HCT116 (cell line): ENCODE results near the gene MAGEE1. TPM values are rescaled to one million over a fixed set of nuclear protein-coding genes. Genes with fewer than 3 reads are reported as not detected.

Experiments
- ATAC-seq: fragments of 200-7000 bp; cut with Tn5 transposase; 2 replicates; pipeline ENCODE4 v1.9.1; 2020; ENCODE audit warnings: mild to moderate bottlenecking, moderate library complexity
- BruUV-seq: library from RNA; stranded (reverse); fragments of 400-500 nt; replicated peaks from 2 replicates; lab custom pipeline; 2021; lab: Mats Ljungman, UMichigan
- CTCF ChIA-PET: fragments of 300-600 bp; sonication (Branson Sonifier 250); formaldehyde crosslinking; loops from one replicate; lab custom pipeline; 2021; ENCODE audit warnings: antibody characterized with exemption; lab: Charles Lee
- POLR2A ChIA-PET: fragments of 300-600, 350-600 bp; sonication (Branson Sonifier 250); formaldehyde crosslinking; loops from one replicate; lab custom pipeline; 2021; ENCODE audit warnings: antibody characterized with exemption; lab: Charles Lee
- RAD21 ChIA-PET, 2 experiments: fragments of 300-600 bp; sonication (Branson Sonifier 250); formaldehyde crosslinking; loops; one replicate each; lab custom pipeline; 2023; ENCODE audit warnings: low total read pairs in 2 of 2; ENCODE audit not compliant: uncharacterized antibody in 2 of 2, unreplicated experiment in 2 of 2, low non-redundant PET in 1 of 2; lab: Charles Lee
- DNase-seq: peaks from one replicate; pipeline ENCODE4 v3.0.0-alpha.2; 2010; ENCODE audit warnings: low read depth, low spot score
- H2AFZ ChIP-seq: fragments of 200-600 bp; shearing (Covaris generic), sonication (generic); 2 replicates; pipeline ENCODE4 v1.6.1; 2017; ENCODE audit warnings: low read depth, mixed run types, mixed read lengths, antibody characterized with exemption, low read length; ENCODE audit not compliant: poor library complexity, severe bottlenecking
- H3K27ac ChIP-seq: 2 replicates; pipeline ENCODE4 v1.5.1; 2012; ENCODE audit warnings: low read depth, low read length
- H3K27me3 ChIP-seq: fragments of 200-600 bp; sonication (generic); 2 replicates; pipeline ENCODE4 v1.6.1; 2016; ENCODE audit warnings: mixed run types, low read length, mixed read lengths; ENCODE audit not compliant: insufficient read depth
- H3K36me3 ChIP-seq, 2 experiments: fragments of 200-500 bp in 1 of 2; fragments of 200-600 bp in 1 of 2; sonication (Bioruptor generic) in 1 of 2; sonication (generic) in 1 of 2; 2 replicates each; pipeline versions ENCODE4 v1.5.1 to v1.6.1; 2014 to 2016; ENCODE audit warnings: low read length in 2 of 2, inconsistent platforms in 1 of 2, mixed read lengths in 1 of 2, mixed run types in 1 of 2; ENCODE audit not compliant: insufficient read depth in 2 of 2, control insufficient read depth in 1 of 2
- H3K4me1 ChIP-seq, 2 experiments: fragments of 200-600 bp in 1 of 2; sonication (generic) in 1 of 2; 2 replicates each; pipeline versions ENCODE4 v1.5.1 to v1.6.1; 2012 to 2017; ENCODE audit warnings: low read length in 2 of 2, inconsistent platforms in 1 of 2, mild to moderate bottlenecking in 1 of 2, mixed read lengths in 1 of 2, mixed run types in 1 of 2, moderate library complexity in 1 of 2; ENCODE audit not compliant: insufficient read depth in 2 of 2, control insufficient read depth in 1 of 2
- H3K4me2 ChIP-seq: fragments of 200-600 bp; sonication (generic); 2 replicates; pipeline ENCODE4 v1.6.1; 2017; ENCODE audit warnings: mixed run types, low read length, mixed read lengths
- H3K4me3 ChIP-seq, 2 experiments: fragments of 200-600 bp in 1 of 2; sonication (generic) in 1 of 2; replicated peaks in 1 of 2; 2 replicates each; pipeline ENCODE4 v1.5.1; 2011 to 2016; ENCODE audit warnings: low read length in 2 of 2, control low read depth in 1 of 2, low read depth in 1 of 2, mild to moderate bottlenecking in 1 of 2, mixed read lengths in 1 of 2, mixed run types in 1 of 2
- H3K79me2 ChIP-seq: fragments of 200-600 bp; sonication (generic); 2 replicates; pipeline ENCODE4 v1.6.1; 2017; ENCODE audit warnings: mild to moderate bottlenecking, mixed run types, low read length, moderate library complexity, mixed read lengths; ENCODE audit not compliant: insufficient read depth
- H3K9ac ChIP-seq: fragments of 200-600 bp; sonication (generic); 2 replicates; pipeline ENCODE4 v1.6.1; 2016; ENCODE audit warnings: low read length, mixed read lengths
- H3K9me2 ChIP-seq: fragments of 200-600 bp; sonication (generic), shearing (Covaris generic); 2 replicates; pipeline ENCODE4 v1.6.1; 2017; ENCODE audit warnings: mixed run types, mild to moderate bottlenecking, moderate library complexity; ENCODE audit not compliant: insufficient read depth
- H3K9me3 ChIP-seq, 2 experiments: fragments of 200-500 bp in 1 of 2; fragments of 200-600 bp in 1 of 2; sonication (Bioruptor generic) in 1 of 2; sonication (generic) in 1 of 2; 2 replicates each; pipeline ENCODE4 v1.6.1; 2014 to 2017; ENCODE audit warnings: low read length in 2 of 2, mixed read lengths in 2 of 2, inconsistent platforms in 1 of 2, low read depth in 1 of 2, mild to moderate bottlenecking in 1 of 2, mixed run types in 1 of 2, moderate library complexity in 1 of 2; ENCODE audit not compliant: control insufficient read depth in 1 of 2, insufficient read depth in 1 of 2
- H4K20me1 ChIP-seq: fragments of 200-600 bp; sonication (generic), shearing (Covaris generic); 2 replicates; pipeline ENCODE4 v1.6.1; 2017; ENCODE audit warnings: mixed run types, mild to moderate bottlenecking, moderate library complexity; ENCODE audit not compliant: insufficient read depth
- ATF3 ChIP-seq: IDR thresholded peaks from 2 replicates; pipeline ENCODE4 v1.6.1; 2012
- CBX3 ChIP-seq: IDR thresholded peaks from 2 replicates; pipeline ENCODE4 v1.6.1; 2012; ENCODE audit warnings: low read depth
- CEBPB ChIP-seq: IDR thresholded peaks from 2 replicates; pipeline ENCODE4 v1.6.1; 2012; ENCODE audit warnings: low read depth
- EGR1 ChIP-seq: IDR thresholded peaks from 2 replicates; pipeline ENCODE4 v1.6.1; 2012; ENCODE audit warnings: low read depth
- ELF1 ChIP-seq: IDR thresholded peaks from 2 replicates; pipeline ENCODE4 v1.6.1; 2012; ENCODE audit warnings: low read depth, borderline replicate concordance
- EZH2 ChIP-seq: fragments of 200-600 bp; sonication (generic); IDR thresholded peaks from 2 replicates; pipeline ENCODE4 v1.6.1; 2017; ENCODE audit warnings: antibody characterized with exemption, mixed run types
- EZH2phosphoT487 ChIP-seq: fragments of 200-600 bp; IDR thresholded peaks from 2 replicates; pipeline ENCODE4 v1.6.1; 2018; ENCODE audit warnings: antibody characterized with exemption, borderline replicate concordance
- POLR2A ChIP-seq: IDR thresholded peaks from 2 replicates; pipeline ENCODE4 v1.7.0; 2011; ENCODE audit warnings: borderline replicate concordance; ENCODE audit not compliant: insufficient read depth, insufficient read length; ENCODE audit errors: extremely low read depth
- SIN3A ChIP-seq: IDR thresholded peaks from 2 replicates; pipeline ENCODE4 v1.6.1; 2012; ENCODE audit warnings: low read depth
- SP1 ChIP-seq: IDR thresholded peaks from 2 replicates; pipeline ENCODE4 v1.6.1; 2012; ENCODE audit warnings: low read depth
- SRF ChIP-seq: IDR thresholded peaks from 2 replicates; pipeline ENCODE4 v1.6.1; 2012; ENCODE audit warnings: low read depth
- TCF7L2 ChIP-seq: IDR thresholded peaks from 2 replicates; pipeline ENCODE4 v1.7.0; 2011; ENCODE audit warnings: borderline replicate concordance, inconsistent platforms; ENCODE audit not compliant: insufficient read depth, insufficient read length; ENCODE audit errors: extremely low read depth
- YY1 ChIP-seq: IDR thresholded peaks from 2 replicates; pipeline ENCODE4 v1.6.1; 2011; ENCODE audit warnings: low read length, low read depth, moderate library complexity, mild to moderate bottlenecking; ENCODE audit not compliant: insufficient replicate concordance; ENCODE audit errors: extremely low read depth
- ZFX ChIP-seq: fragments of 450-650 bp; IDR thresholded peaks from 2 replicates; pipeline ENCODE4 v1.6.1; 2017
- ZNF274 ChIP-seq: fragments of 200-500 bp; sonication (Bioruptor generic); IDR thresholded peaks from 2 replicates; pipeline ENCODE4 v1.6.1; 2014; ENCODE audit warnings: mild to moderate bottlenecking, low read depth, low read length, inconsistent platforms
- intact Hi-C: fragments of 100-400 bp; cut with micrococcal nuclease; formaldehyde crosslinking; loops from 2 replicates; pipeline ENCODE4 v1.10.0; 2022
- total RNA-seq: library from RNA; stranded (reverse); gene quantifications from one replicate; pipeline ENCODE4 v1.2.1, GENCODE V29; 2021; ENCODE audit not compliant: unreplicated experiment

MAGEE1 gene
- total RNA-seq, 1 experiment from 2014 or later = 2.2 TPM

- BruUV-seq = no TSS peak
- H4K20me1 ChIP-seq = no peaks in the 10 kb centered on the region
- no peak overlapping the region for H3K9ac ChIP-seq
- no peak for ATAC-seq
- no peak for TF ChIP-seq SP1
- TF ChIP-seq EGR1 = no peak
- no peak for TF ChIP-seq CEBPB
- no peak for TF ChIP-seq ZFX
- no peak for TF ChIP-seq POLR2A
- TF ChIP-seq SRF = no peak
- TF ChIP-seq CBX3 = no peak
- no peak for TF ChIP-seq YY1
- TF ChIP-seq TCF7L2 = no peak
- TF ChIP-seq ELF1 = no peak
- TF ChIP-seq ATF3 = no peak
- TF ChIP-seq EZH2phosphoT487 = no peak
- no peak for TF ChIP-seq ZNF274
- no peak for TF ChIP-seq SIN3A
- no peak for TF ChIP-seq EZH2
- no peaks in the 10 kb centered on the region for H3K4me1 ChIP-seq
- POLR2A ChIA-PET = no interaction called here
- H3K27ac ChIP-seq = no peak overlapping the region
- RAD21 ChIA-PET = interaction anchor here in 1 of 2 experiments (0.5 to 1.1 kb wide), 2 partner anchors 175 to 1286 kb away, joined by 3 to 6 read pairs; no protein-coding TSS in a partner anchor
- no peaks in the 10 kb centered on the region for H3K9me2 ChIP-seq
- DNase-seq = no peak
- H2AFZ ChIP-seq = no peak overlapping the region
- H3K4me3 ChIP-seq = no peak overlapping the region
- intact Hi-C loops = loop anchor here (2.0 kb wide), 1 partner anchor 175 kb away; no protein-coding TSS in a partner anchor
- no peak overlapping the region for H3K4me2 ChIP-seq
- CTCF ChIA-PET = interaction anchor here (2.4 kb wide), 1 partner anchor 175 kb away, joined by 26 read pairs; no protein-coding TSS in a partner anchor
- no peaks in the 10 kb centered on the region for H3K79me2 ChIP-seq
- H3K9me3 ChIP-seq = no peaks in the 10 kb centered on the region
- no peaks in the 10 kb centered on the region for H3K36me3 ChIP-seq
- no peaks in the 10 kb centered on the region for H3K27me3 ChIP-seq
Observed at GRCh38 chrX:76453737-76454406, 26.4 kb downstream of the MAGEE1 start.
